LNCAP (cell line): Measurements from ENCODE around the gene NAA25.

ENCODE experiments used
- CTCF ChIP-seq: fragments of 450-650 bp; IDR thresholded peaks from 2 replicates; pipeline ENCODE4 v1.5.1; 2017; ENCODE audit warnings: mild to moderate bottlenecking

The NAA25 gene

GRCh38 chr12:112108202-112109079 lies at the start of gene NAA25:
NAA25 (minus strand) TSS chr12:112108783; CDS start chr12:112108773, 10 bp downstream.
- TF ChIP-seq CTCF = no peak

- TF ChIP-seq CTCF = no peak
Observed at GRCh38 chr12:112153893-112154219, 45.3 kb upstream of the NAA25 start.

DNA sequence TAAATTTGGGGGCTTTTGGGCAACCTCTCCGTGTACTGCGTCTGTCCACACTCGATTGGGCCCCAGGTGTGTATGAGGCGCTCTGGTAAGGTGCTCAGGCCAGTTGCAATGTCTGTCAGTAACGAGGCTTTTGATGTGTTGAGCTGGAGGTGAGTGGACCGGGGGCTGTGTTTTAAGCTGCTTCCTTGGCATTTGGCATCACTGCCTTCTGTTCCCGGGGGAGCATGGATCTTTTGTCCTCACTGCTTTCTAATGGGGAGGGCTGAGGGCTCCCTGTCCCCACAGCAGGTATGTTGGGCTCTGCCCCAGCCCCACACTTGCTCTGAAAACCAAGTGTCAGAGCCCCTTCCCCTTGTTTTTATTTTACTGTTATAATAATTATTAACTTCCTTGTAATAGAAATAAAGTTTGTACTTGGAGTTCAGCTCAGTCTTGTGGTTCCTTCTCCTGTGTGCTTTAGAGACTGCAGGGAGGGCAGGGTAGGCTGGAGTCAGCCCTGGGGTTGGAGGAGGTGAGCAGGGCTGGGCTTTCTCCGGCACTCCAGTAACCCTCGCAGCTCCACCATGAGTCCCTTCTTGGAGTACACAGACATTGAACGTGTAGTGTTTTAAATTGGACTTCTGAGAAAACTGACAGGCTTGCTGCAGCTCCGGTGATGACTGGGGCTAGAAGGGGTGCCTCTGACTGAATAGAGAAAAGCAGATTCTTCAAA lies 44.8 kb upstream of the NAA25 start:
- TF ChIP-seq CTCF = no peak

DNA sequence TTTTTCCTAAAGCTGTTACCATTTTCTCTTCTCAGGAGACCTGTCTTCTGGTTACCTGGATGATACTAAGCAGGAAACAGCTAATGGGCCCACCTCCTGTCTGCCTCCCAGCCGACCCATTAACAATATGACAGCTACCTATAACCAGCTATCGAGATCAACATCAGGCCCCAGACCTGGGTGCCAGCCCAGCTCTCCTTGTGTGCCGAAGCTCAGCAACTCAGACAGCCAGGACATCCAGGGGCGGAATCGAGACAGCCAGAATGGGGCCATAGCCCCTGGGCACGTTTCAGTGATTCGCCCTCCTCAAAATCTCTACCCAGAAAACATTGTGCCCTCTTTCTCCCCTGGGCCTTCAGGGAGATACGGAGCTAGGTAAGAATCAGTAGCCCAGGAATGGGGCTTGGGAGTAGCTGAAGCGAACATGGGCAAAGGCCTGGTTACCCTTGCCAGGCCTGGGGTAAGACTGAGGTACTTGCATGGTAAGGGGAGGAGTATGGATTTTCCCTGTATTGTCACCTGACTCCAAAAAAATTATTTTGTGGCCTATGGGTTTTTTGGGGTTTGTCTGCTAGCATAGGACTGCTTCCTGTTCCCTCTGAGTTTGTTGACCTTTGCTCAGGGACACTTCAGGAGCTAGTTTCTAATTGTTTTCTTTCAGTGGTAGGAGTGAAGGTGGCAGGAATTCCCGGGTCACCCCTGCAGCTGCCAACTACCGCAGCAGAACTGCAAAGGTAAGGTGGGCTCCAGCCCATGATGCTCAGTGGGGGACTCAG lies 43.4 kb upstream of the NAA25 start:
- TF ChIP-seq CTCF = no peak

DNA sequence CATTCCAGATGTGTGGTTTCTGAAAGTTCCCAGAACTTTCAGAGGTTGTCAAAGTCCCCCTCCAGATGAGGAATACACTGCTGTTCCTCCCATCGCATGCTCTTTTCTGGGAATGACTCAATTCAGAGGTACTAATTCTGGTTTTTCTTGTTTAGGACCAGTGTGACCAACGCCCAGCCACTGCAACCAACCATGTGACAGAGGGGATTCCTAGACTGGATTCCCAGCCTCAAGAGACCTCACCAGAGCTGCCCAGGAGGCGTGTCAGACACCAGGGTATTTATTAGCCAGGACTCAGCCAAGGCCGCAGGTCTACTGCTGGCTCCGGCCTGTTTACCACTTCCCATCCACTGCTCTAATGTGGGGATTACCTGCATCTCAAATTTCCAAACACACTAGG lies 41.0 kb upstream of the NAA25 start:
- TF ChIP-seq CTCF = no peak

DNA sequence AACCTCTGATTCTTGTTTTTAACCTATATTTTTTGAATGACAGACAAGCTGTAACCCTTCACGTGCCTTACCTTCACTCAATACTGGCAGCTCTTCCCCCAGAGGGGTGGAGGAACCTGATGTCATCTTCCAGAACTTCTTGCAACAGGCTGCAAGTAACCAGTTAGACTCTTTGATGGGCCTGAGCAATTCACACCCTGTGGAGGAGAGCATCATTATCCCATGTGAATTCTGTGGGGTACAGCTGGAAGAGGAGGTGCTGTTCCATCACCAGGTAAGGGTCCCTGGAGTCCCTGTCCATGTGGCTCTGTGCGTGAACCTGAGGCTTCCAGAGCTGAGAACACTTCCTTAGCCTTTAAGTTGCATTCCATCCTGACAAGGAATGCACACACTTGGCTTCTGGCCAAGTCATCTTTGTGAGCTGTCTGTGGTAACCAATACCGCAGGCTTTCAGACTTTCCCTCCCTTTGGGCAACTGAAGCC lies 39.5 kb upstream of the NAA25 start:
- no peak for TF ChIP-seq CTCF

GRCh38 chr12:112146123-112146522 lies 37.5 kb upstream of the NAA25 start:
- no peak for TF ChIP-seq CTCF
